HepG2 (cell line): ENCODE results near the gene SPTAN1. TPM values are rescaled to one million over a fixed set of nuclear protein-coding genes. Genes with fewer than 3 reads are reported as not detected.
"Not testable (repeated sequence)": the region's sequence is repeated elsewhere in the genome, so short reads cannot be mapped to it uniquely, and the experiment has no call there.

Experiments used
- ATAC-seq: fragments of 200-7000 bp; cut with Tn5 transposase; 3 replicates; pipeline ENCODE4 v1.9.1; 2020; ENCODE audit warnings: mild to moderate bottlenecking, moderate library complexity
- BruUV-seq: library from RNA; stranded (reverse); fragments of 400-500 nt; replicated peaks from 2 replicates; lab custom pipeline; 2021; lab: Mats Ljungman, UMichigan
- CTCF ChIA-PET: fragments of 300-600 bp; formaldehyde crosslinking; extraction: SDS; loops from one replicate; lab custom pipeline; 2021; ENCODE audit warnings: low total read pairs, inconsistent platforms, low intra/inter-chr PET ratio; lab: Yijun Ruan, JAX
- POLR2A ChIA-PET: fragments of 350-600 bp; sonication (Branson Sonifier 250); formaldehyde crosslinking; loops from one replicate; lab custom pipeline; 2020; ENCODE audit warnings: antibody characterized with exemption, inconsistent platforms; lab: Yijun Ruan, JAX
- DNase-seq: peaks from one replicate; pipeline ENCODE4 v3.0.0-alpha.2; 2015; ENCODE audit warnings: low spot score
- FAIRE-seq: peaks from 3 replicates; lab custom pipeline; 2011; peaks lifted over from hg19 to GRCh38; lab: Jason Lieb, UNC
- H2AFZ ChIP-seq: one replicate; pipeline ENCODE4 v1.6.1; 2011; ENCODE audit warnings: low read length, inconsistent platforms
- H3K27ac ChIP-seq: fragments of 300-600 bp; 3 replicates; pipeline ENCODE4 v1.8.0; 2011; ENCODE audit warnings: mixed run types, mild to moderate bottlenecking, mixed read lengths, low read length, inconsistent platforms; ENCODE audit not compliant: insufficient read depth; ENCODE audit errors: extremely low read length
- H3K27me3 ChIP-seq, 2 experiments: fragments of 200-600 bp in 1 of 2; 2 replicates in 1 of 2; 3 replicates in 1 of 2; pipeline versions ENCODE4 v1.6.0 to v1.8.0; 2011; ENCODE audit warnings: low read length in 2 of 2, mild to moderate bottlenecking in 2 of 2, moderate library complexity in 2 of 2, inconsistent platforms in 1 of 2; ENCODE audit not compliant: insufficient read depth in 2 of 2, control insufficient read depth in 1 of 2
- H3K36me3 ChIP-seq, 2 experiments: fragments of 200-600 bp in 1 of 2; replicated peaks in 1 of 2; 2 replicates in 1 of 2; 3 replicates in 1 of 2; pipeline versions ENCODE4 v1.5.1 to v1.8.0; 2011; ENCODE audit warnings: low read length in 2 of 2, inconsistent platforms in 1 of 2; ENCODE audit not compliant: insufficient read depth in 2 of 2, control insufficient read depth in 1 of 2
- H3K4me1 ChIP-seq: 2 replicates; pipeline ENCODE4 v1.5.1; 2012; ENCODE audit warnings: low read length, inconsistent platforms; ENCODE audit not compliant: insufficient read depth
- H3K4me2 ChIP-seq: 2 replicates; pipeline ENCODE4 v1.6.0; 2011; ENCODE audit warnings: low read depth, low read length, inconsistent platforms
- H3K4me3 ChIP-seq, 3 experiments: fragments of 200-600 bp in 1 of 3; sonication (generic), shearing (Covaris generic) in 1 of 3; replicated peaks in 1 of 3; 2 replicates each; pipeline ENCODE4 v1.5.1; 2011 to 2016; ENCODE audit warnings: low read length in 3 of 3, inconsistent platforms in 2 of 3, low read depth in 2 of 3, mild to moderate bottlenecking in 2 of 3, control low read depth in 1 of 3, mixed read lengths in 1 of 3; ENCODE audit not compliant: insufficient read depth in 1 of 3
- H3K79me2 ChIP-seq: one replicate; pipeline ENCODE4 v1.6.1; 2011; ENCODE audit warnings: low read length, inconsistent platforms; ENCODE audit not compliant: insufficient read depth
- H3K9ac ChIP-seq: 2 replicates; pipeline ENCODE4 v1.6.0; 2011; ENCODE audit warnings: mild to moderate bottlenecking, low read depth, low read length, inconsistent platforms; ENCODE audit not compliant: insufficient read depth
- H3K9me3 ChIP-seq: 2 replicates; pipeline ENCODE4 v1.5.1; 2012; ENCODE audit warnings: mild to moderate bottlenecking, low read length
- H4K20me1 ChIP-seq: 2 replicates; pipeline ENCODE4 v1.6.0; 2011; ENCODE audit warnings: inconsistent platforms, mild to moderate bottlenecking, low read length, moderate library complexity; ENCODE audit not compliant: insufficient read depth
- JUN ChIP-seq: sonication (generic); formaldehyde crosslinking; IDR thresholded peaks from 2 replicates; pipeline ENCODE4 v1.4.0; 2020; ENCODE audit warnings: mild to moderate bottlenecking, missing genetic modification reagents
- MTF2 ChIP-seq: sonication (generic); formaldehyde crosslinking; IDR thresholded peaks from 2 replicates; pipeline ENCODE4 v1.5.0; 2020; ENCODE audit warnings: missing genetic modification reagents, borderline replicate concordance
- ZNF296 ChIP-seq: sonication (generic); formaldehyde crosslinking; conservative IDR thresholded peaks from 2 replicates; pipeline ENCODE4 v1.5.0; 2020; ENCODE audit warnings: mild to moderate bottlenecking, missing genetic modification reagents
- ZNF468 ChIP-seq: sonication (generic); formaldehyde crosslinking; IDR thresholded peaks from 2 replicates; pipeline ENCODE4 v1.8.0; 2022; ENCODE audit warnings: mild to moderate bottlenecking, moderate library complexity, missing genetic modification reagents
- WGBS: methylation state at CpG from one replicate; pipeline ENCODE4 v1.1.6; 2017; ENCODE audit warnings: low lambda C conversion rate; 5-methylcytosine and 5-hydroxymethylcytosine counted together
- in situ Hi-C: cut with HindIII; loops from 2 replicates; pipeline ENCODE4 v1.10.0; 2017; ENCODE audit warnings: low pct_unique_long_range_greater_than_20kb; ENCODE audit not compliant: extremely low pct_ligation_motif_present
- intact Hi-C: fragments of 100-400 bp; cut with micrococcal nuclease; formaldehyde crosslinking; loops from one replicate; pipeline ENCODE4 v1.10.0; 2022; ENCODE audit not compliant: unreplicated experiment
- polyA plus RNA-seq, 8 experiments: library from polyadenylated mRNA; depleted of rRNA in 3 of 8; stranded (reverse) in 7 of 8; unstranded in 1 of 8; fragments of >200 nt; fragmentation: Illumina TruSeq in 4 of 8; extraction: Trizol in 4 of 8; gene quantifications; 2 replicates each; pipeline versions ENCODE4 v1.2.1 to v1.2.3, GENCODE V29; 2011 to 2016; ENCODE audit warnings: low read depth in 4 of 8, missing spikeins in 1 of 8, mixed read lengths in 1 of 8; ENCODE audit not compliant: insufficient read depth in 1 of 8
- total RNA-seq, 5 experiments: library from RNA; depleted of rRNA; stranded (reverse); fragments of >200 nt; fragmentation: Illumina TruSeq; extraction: Trizol; gene quantifications; 2 replicates each; pipeline ENCODE4 v1.2.3, GENCODE V29; 2016; ENCODE audit warnings: low read depth in 1 of 5

The SPTAN1 gene
- total and polyA plus RNA-seq, 2 of the 13 experiments (the other 11 are each of a cell fraction or from before 2014, with no cell fraction given): 106 to 111 TPM

GRCh38 chr9:128579194-128579593 is 26.8 kb downstream of the SPTAN1 start (continued):
- TF ChIP-seq ZNF468: no peak
- TF ChIP-seq ZNF296: no peak
- no peak for TF ChIP-seq JUN (CRISPR knock-in tag)
- TF ChIP-seq, all 625 proteins: peak for 0

- no peaks in the 10 kb centered on the region for H3K79me2 ChIP-seq
- H3K9me3 ChIP-seq: no peaks in the 10 kb centered on the region
- in situ Hi-C loops: no loop called here
- no peak overlapping the region for H3K9ac ChIP-seq
- H3K4me2 ChIP-seq: no peak overlapping the region
- peaks cover 44 to 90% of the 10 kb centered on the region in 2 experiments for H3K36me3 ChIP-seq
- ATAC-seq: no peak
- no peaks in the 10 kb centered on the region for H3K27me3 ChIP-seq
- WGBS: over 99% methylated on average over 8 of the region's 10 CpGs
- no peak overlapping the region for H3K27ac ChIP-seq
- DNase-seq: no peak
- CTCF ChIA-PET: no interaction called here
- no peak for FAIRE-seq
- H2AFZ ChIP-seq: no peak overlapping the region
- BruUV-seq: no TSS peak
- no peaks in the 10 kb centered on the region for H3K4me1 ChIP-seq
- no peak for TF ChIP-seq MTF2 (CRISPR knock-in tag)
- TF ChIP-seq, all 625 proteins: peak for 0
- Histone ChIP-seq H3K4me3 (no peak overlapping the region), H4K20me1 (no peaks in the 10 kb centered on the region)
- intact Hi-C loops: no loop called here
- POLR2A ChIA-PET: no interaction called here
Measured at GRCh38 chr9:128580731-128581130, 28.3 kb downstream of the SPTAN1 start.

GRCh38 chr9:128585155-128585554 is 32.8 kb downstream of the SPTAN1 start:
- CTCF ChIA-PET, H3K9ac ChIP-seq, FAIRE-seq, H3K4me3 ChIP-seq, in situ Hi-C loops, H2AFZ ChIP-seq, H3K9me3 ChIP-seq, BruUV-seq, H3K79me2 ChIP-seq, H3K27me3 ChIP-seq, H3K4me2 ChIP-seq, POLR2A ChIA-PET, H3K4me1 ChIP-seq, H4K20me1 ChIP-seq, DNase-seq, ATAC-seq, H3K27ac ChIP-seq, intact Hi-C loops: not testable (repeated sequence)
- 97% methylated on average over 8 of the region's 8 CpGs for WGBS
- peaks cover 41 to 81% of the 10 kb centered on the region in 2 experiments for H3K36me3 ChIP-seq
